COLO829 (cell line): ENCODE measurements around the gene DNAJB7.
A peak's percentile ranks its signal among the peaks of the same experiment; 100 is the strongest.
"Not testable (repeated sequence)": the region's sequence is repeated elsewhere in the genome, so short reads cannot be mapped to it uniquely, and the experiment has no call there.

Source experiments
- DNase-seq: peaks from one replicate; pipeline ENCODE4 v3.0.0; 2012; ENCODE audit warnings: low spot score

DNAJB7 gene

GRCh38 chr22:40844951-40845350, 17.0 kb downstream of the DNAJB7 start:
- DNase-seq, result no peak

GRCh38 chr22:40838486-40838885, 23.4 kb downstream of the DNAJB7 start:
- no peak for DNase-seq

GRCh38 chr22:40834619-40835018, 27.3 kb downstream of the DNAJB7 start:
- DNase-seq, result no peak

- DNase-seq, result no peak
These were observed 32.8 kb downstream of the DNAJB7 start for GRCh38 chr22:40829131-40829530.

- DNase-seq, result no peak
These were observed 34.8 kb downstream of the DNAJB7 start for GRCh38 chr22:40826984-40827741.

GRCh38 chr22:40826292-40826691, 35.6 kb downstream of the DNAJB7 start:
- not testable (repeated sequence) for DNase-seq

- no peak for DNase-seq
These were observed 38.5 kb downstream of the DNAJB7 start for GRCh38 chr22:40823426-40823825.

- DNase-seq, result no peak
These were observed 42.2 kb downstream of the DNAJB7 start for GRCh38 chr22:40819599-40820140.

GRCh38 chr22:40818747-40819598, 42.9 kb downstream of the DNAJB7 start, which contains the start of gene SLC25A17:
Gene SLC25A17, minus strand, starts transcription at chr22:40819346. Its CDS starts 98 bp downstream, at chr22:40819248.
- DNase-seq, result peak; percentile 92

GRCh38 chr22:40818192-40818746, 43.6 kb downstream of the DNAJB7 start:
- DNase-seq, result no peak

- no peak for DNase-seq
These were observed 44.2 kb downstream of the DNAJB7 start for GRCh38 chr22:40817737-40818136.

- no peak for DNase-seq
These were observed 48.0 kb downstream of the DNAJB7 start for GRCh38 chr22:40813912-40814315.
